ENCODE results near the gene VWA1. TPM values are rescaled to one million over a fixed set of nuclear protein-coding genes. Genes with fewer than 3 reads are reported as not detected.
A peak's percentile ranks its signal among the peaks of the same experiment; 100 is the strongest.
"Not testable (repeated sequence)": the region's sequence is repeated elsewhere in the genome, so short reads cannot be mapped to it uniquely, and the experiment has no call there.

The VWA1 gene
- total and polyA plus RNA-seq, 4 donors = 51.7 to 94.3 (median 69.1) TPM

DNA sequence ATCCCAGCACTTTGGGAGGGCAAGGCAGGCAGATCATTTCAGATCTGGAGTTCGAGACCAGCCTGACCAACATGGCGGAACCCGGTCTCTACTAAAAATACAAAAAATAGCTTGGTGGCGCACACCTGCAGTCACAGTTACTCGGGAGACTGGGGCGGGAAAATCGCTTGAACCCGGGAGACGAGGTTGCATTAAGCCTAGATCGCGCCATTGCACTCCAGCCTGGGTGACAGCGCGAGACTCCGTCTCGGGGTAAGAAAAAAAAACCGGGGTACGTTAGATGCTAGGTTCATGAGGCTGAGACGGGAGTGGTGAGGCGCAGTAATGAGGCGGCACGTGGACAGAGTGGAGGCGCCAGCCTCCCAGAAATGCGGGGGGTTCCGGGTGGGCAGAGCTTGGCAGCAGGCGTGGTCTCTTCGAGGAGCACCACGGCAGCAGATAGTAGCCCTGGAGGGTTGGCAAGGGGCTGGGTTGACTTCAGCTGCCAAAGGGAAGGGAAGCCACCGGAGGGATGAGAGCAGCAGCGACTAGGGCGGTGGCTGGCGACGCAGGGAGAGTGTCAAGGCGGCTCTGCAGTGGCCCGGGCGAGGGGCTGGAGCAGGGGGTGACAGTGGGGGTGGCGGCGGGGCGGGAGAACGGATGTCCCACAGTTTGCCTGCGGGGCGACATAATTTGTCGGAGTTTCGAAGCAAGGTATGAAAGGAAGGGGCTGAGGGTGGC is 29.2 kb upstream of the VWA1 start:
- Histone ChIP-seq H3K4me3 (peak overlapping the region; percentile 99), H3K27me3 (ENCODE audit: control insufficient read depth in 3 of 3, insufficient read depth in 3 of 3, low read length in 2 of 3) (no peaks in the 10 kb centered on the region), H3K4me1 (ENCODE audit: control insufficient read depth in 5 of 5, insufficient read depth in 5 of 5, low read length in 5 of 5) (peaks cover 6 to 20% (median 14%) of the 10 kb centered on the region in 5 donors), H3K27ac (ENCODE audit: low read depth in 1 of 2, low read length in 1 of 2) (peak overlapping the region; percentile 85 to 96), H3K36me3 (ENCODE audit: control insufficient read depth in 4 of 4, insufficient read depth in 4 of 4, low read length in 4 of 4) (peaks cover 6 to 29% (median 17%) of the 10 kb centered on the region in 4 donors), H3K9me3 (ENCODE audit: control insufficient read depth in 4 of 4, insufficient read depth in 3 of 4, low read length in 3 of 4) (no peaks in the 10 kb centered on the region), H3K9ac (ENCODE audit: insufficient read depth in 1 of 2, low read length in 2 of 2) (peak overlapping the region in 1 of 2 donors; percentile 11)
- no peak for TF ChIP-seq CTCF (IDR thresholded peaks at IDR 0.05; ENCODE audit: control extremely low read depth, extremely low read depth)
- ATAC-seq (ENCODE audit: insufficient read depth, low FRiP score) (no peak), DNase-seq (no peak)
- 41 to 44% methylated on average over 42 to 43 of the region's 43 CpGs for WGBS, 2 donors

DNA sequence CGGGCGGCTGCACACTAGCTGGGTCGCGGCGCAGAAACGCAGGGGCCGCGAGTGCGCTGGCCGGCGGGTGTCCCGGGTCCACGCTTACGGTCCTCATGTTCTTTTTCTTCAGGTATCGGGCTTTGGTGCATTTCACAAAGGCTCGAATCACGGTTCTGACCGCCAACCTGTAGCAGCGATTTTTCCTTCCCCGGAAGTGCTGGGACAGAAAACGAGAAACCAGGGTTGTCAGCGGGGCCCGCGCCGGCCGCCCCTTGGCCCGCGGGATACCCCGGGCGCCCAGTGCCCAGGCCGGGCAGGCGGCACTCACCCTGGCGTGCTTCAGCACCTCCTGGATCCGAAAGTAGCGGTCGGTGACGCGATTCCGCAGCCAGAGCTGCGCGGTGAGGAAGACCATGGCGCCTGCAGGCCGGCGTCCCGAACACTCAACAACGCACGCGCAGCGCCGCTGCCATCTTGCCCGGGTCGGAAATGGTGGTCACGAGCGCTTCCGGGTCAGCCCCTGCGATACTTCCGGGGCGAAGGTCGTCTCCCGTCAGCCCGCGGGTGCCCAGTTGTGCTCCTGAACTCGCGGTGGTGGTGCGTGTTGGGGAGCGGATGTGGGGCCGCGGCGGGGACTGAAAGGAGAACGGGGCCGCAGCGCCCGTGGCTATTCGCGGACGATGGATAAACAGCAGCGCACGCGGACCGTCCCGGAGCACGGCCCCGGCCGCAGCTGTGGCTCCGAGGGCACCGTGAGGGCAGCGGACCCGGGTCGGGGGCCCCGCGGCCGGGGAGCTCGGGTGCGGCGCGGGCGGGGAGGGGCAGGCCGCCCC is 28.5 kb upstream of the VWA1 start, which contains the start of gene MRPL20:
MRPL20 (minus strand) TSS at position 473 of the 815 bp plus-strand sequence; CDS start at position 397, 76 bp downstream.
- DNase-seq = peak; percentile 93 to 96 (median 93)
- Histone ChIP-seq H3K4me1 (ENCODE audit: control insufficient read depth in 5 of 5, insufficient read depth in 5 of 5, low read length in 5 of 5) (peaks cover 6 to 20% (median 14%) of the 10 kb centered on the region in 5 donors), H3K27me3 (ENCODE audit: control insufficient read depth in 3 of 3, insufficient read depth in 3 of 3, low read length in 2 of 3) (no peaks in the 10 kb centered on the region), H3K36me3 (ENCODE audit: control insufficient read depth in 4 of 4, insufficient read depth in 4 of 4, low read length in 4 of 4) (peaks cover 6 to 23% (median 16%) of the 10 kb centered on the region in 4 donors), H3K9me3 (ENCODE audit: control insufficient read depth in 4 of 4, insufficient read depth in 3 of 4, low read length in 3 of 4) (no peaks in the 10 kb centered on the region), H3K4me3 (peak within 1 kb of the TSS; percentile 99), H3K27ac (ENCODE audit: low read depth in 1 of 2, low read length in 1 of 2) (peak within 1 kb of the TSS; percentile 85 to 96), H3K9ac (ENCODE audit: insufficient read depth in 1 of 2, low read length in 2 of 2) (peak within 1 kb of the TSS; percentile 26 to 55)
- no peak for TF ChIP-seq CTCF (IDR thresholded peaks at IDR 0.05; ENCODE audit: control extremely low read depth, extremely low read depth)
- WGBS, 2 donors = 0 to 1% methylated on average over 88 to 98 of the region's 98 CpGs
- peak; percentile 98 for ATAC-seq (ENCODE audit: insufficient read depth, low FRiP score)

- H3K4me1 ChIP-seq (ENCODE audit: control insufficient read depth in 5 of 5, insufficient read depth in 5 of 5, low read length in 5 of 5) = peaks cover 6 to 20% (median 14%) of the 10 kb centered on the region in 5 donors
- peaks cover 6 to 21% (median 12%) of the 10 kb centered on the region in 4 donors for H3K36me3 ChIP-seq (ENCODE audit: control insufficient read depth in 4 of 4, insufficient read depth in 4 of 4, low read length in 4 of 4)
- peak overlapping the region; percentile 99 for H3K4me3 ChIP-seq
- TF ChIP-seq CTCF (IDR thresholded peaks at IDR 0.05; ENCODE audit: control extremely low read depth, extremely low read depth) = no peak
- peak overlapping the region; percentile 85 to 95 for H3K27ac ChIP-seq (ENCODE audit: low read depth in 1 of 2, low read length in 1 of 2)
- DNase-seq = peak in 1 of 3 donors; percentile 26
- H3K9ac ChIP-seq (ENCODE audit: insufficient read depth in 1 of 2, low read length in 2 of 2) = peak overlapping the region; percentile 26 to 55
- WGBS, 2 donors = 9 to 11% methylated on average over 39 to 41 of the region's 41 CpGs
- H3K9me3 ChIP-seq (ENCODE audit: control insufficient read depth in 4 of 4, insufficient read depth in 3 of 4, low read length in 3 of 4) = no peaks in the 10 kb centered on the region
- no peak for ATAC-seq (ENCODE audit: insufficient read depth, low FRiP score)
- no peaks in the 10 kb centered on the region for H3K27me3 ChIP-seq (ENCODE audit: control insufficient read depth in 3 of 3, insufficient read depth in 3 of 3, low read length in 2 of 3)
These were observed 27.7 kb upstream of the VWA1 start for GRCh38 chr1:1407636-1408318.

DNA sequence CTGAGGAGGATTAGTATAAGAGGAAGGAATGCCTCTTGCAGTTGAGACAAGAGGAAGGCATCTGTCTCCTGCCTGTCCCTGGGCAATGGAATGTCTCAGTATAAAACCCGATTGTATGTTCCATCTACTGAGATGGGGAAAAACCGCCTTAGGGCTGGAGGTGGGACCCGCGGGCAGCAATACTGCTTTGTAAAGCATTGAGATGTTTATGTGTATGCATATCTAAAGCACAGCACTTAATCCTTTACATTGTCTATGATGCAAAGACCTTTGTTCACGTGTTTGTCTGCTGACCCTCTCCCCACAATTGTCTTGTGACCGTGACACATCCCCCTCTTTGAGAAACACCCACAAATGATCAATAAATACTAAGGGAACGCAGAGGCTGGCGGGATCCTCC is 25.3 kb upstream of the VWA1 start:
- not testable (repeated sequence) for H3K9me3 ChIP-seq (ENCODE audit: control insufficient read depth in 4 of 4, insufficient read depth in 3 of 4, low read length in 3 of 4); H3K4me3 ChIP-seq; H3K9ac ChIP-seq (ENCODE audit: insufficient read depth in 1 of 2, low read length in 2 of 2); DNase-seq; H3K27ac ChIP-seq (ENCODE audit: low read depth in 1 of 2, low read length in 1 of 2); ATAC-seq (ENCODE audit: insufficient read depth, low FRiP score); H3K36me3 ChIP-seq (ENCODE audit: control insufficient read depth in 4 of 4, insufficient read depth in 4 of 4, low read length in 4 of 4); H3K27me3 ChIP-seq (ENCODE audit: control insufficient read depth in 3 of 3, insufficient read depth in 3 of 3, low read length in 2 of 3)
- H3K4me1 ChIP-seq (ENCODE audit: control insufficient read depth in 5 of 5, insufficient read depth in 5 of 5, low read length in 5 of 5) = peaks cover 6 to 20% (median 14%) of the 10 kb centered on the region in 5 donors
- 73 to 80% methylated on average over 8 of the region's 8 CpGs for WGBS, 2 donors

All from lung (tissue), 12 donors.